ENCODE data around the gene MSI2.

Gene MSI2

DNA sequence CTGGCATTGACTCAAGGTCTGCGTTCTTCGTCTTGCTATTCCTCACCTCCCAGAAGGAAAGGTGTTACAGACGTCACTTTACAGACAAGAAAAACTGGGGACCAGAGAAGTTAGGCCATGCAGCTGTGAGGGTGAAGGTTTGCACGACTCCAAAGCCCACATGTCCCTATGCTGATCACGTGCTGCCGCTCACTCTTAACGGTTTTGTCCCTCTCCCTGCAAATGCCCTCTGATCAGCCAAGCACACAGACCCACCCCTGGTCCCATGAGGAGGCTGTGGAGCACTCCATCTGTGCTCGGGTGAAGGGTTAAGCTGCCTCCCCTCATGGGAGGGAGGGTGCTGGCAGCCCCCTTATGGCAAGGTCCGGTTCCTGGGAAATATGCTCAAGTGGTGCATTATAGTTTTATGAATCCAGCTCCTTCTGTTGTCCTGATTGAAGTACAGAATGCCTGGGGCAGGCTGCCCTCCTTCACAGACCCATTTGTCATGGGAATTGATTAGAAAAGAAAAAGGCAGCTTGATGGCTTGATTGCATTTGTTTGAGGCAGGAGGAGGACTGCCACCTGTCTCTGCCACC, 470.0 kb downstream of the MSI2 start:
- Histone ChIP-seq H3K27ac (ENCODE audit: low read depth, low read length, poor library complexity, severe bottlenecking) (no peak overlapping the region), H3K9me2 (ENCODE audit: low read depth, low read length) (no peaks in the 10 kb centered on the region), H3K27me3 (ENCODE audit: insufficient read depth, low read length) (no peaks in the 10 kb centered on the region), H3K4me1 (ENCODE audit: insufficient read depth, low read length, severe bottlenecking) (no peaks in the 10 kb centered on the region), H3F3A (ENCODE audit: insufficient read depth, low read length) (no peaks in the 10 kb centered on the region), H3K9me3 (ENCODE audit: low read length) (no peaks in the 10 kb centered on the region), H2AFZ (ENCODE audit: low read length) (no peak overlapping the region), H3K4me3 (ENCODE audit: low read depth, low read length, poor library complexity, severe bottlenecking) (no peak overlapping the region), H4K20me1 (ENCODE audit: insufficient read depth, low read length) (no peaks in the 10 kb centered on the region), H3K9ac (ENCODE audit: low read length) (no peak overlapping the region), H3K79me2 (ENCODE audit: insufficient read depth, low read length) (no peaks in the 10 kb centered on the region), H3K4me2 (ENCODE audit: low read length) (no peak overlapping the region), H3K36me3 (ENCODE audit: insufficient read depth, low read length) (no peaks in the 10 kb centered on the region)
- TF ChIP-seq EZH2 (IDR thresholded peaks at IDR 0.05; ENCODE audit: borderline replicate concordance, low read length): no peak
- TF ChIP-seq, protein P1, sequence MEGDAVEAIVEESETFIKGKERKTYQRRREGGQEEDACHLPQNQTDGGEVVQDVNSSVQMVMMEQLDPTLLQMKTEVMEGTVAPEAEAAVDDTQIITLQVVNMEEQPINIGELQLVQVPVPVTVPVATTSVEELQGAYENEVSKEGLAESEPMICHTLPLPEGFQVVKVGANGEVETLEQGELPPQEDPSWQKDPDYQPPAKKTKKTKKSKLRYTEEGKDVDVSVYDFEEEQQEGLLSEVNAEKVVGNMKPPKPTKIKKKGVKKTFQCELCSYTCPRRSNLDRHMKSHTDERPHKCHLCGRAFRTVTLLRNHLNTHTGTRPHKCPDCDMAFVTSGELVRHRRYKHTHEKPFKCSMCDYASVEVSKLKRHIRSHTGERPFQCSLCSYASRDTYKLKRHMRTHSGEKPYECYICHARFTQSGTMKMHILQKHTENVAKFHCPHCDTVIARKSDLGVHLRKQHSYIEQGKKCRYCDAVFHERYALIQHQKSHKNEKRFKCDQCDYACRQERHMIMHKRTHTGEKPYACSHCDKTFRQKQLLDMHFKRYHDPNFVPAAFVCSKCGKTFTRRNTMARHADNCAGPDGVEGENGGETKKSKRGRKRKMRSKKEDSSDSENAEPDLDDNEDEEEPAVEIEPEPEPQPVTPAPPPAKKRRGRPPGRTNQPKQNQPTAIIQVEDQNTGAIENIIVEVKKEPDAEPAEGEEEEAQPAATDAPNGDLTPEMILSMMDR (IDR thresholded peaks at IDR 0.05; ENCODE audit: low read length): no peak

DNA sequence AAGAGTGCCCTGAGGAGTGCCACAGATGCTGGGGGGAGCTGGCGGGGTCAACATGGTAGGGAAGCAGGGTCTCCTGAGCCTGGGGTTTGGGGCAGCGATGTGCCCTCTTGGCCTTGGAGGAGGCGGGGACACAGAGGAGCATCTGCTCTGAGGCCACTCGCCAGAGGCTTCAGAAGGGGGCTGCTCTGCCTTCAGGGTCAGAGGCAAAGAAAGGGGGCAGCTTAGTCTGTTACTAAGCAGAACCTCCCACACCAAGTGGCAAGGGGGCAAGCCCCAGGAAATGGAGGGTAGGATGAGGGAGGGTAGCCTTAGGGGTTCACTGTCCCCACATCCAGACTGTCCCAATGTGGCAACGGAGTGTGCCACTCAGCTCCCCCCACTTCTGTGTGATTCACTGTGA, 470.5 kb downstream of the MSI2 start:
- Histone ChIP-seq H3K9me2 (ENCODE audit: low read depth, low read length) (no peaks in the 10 kb centered on the region), H3F3A (ENCODE audit: insufficient read depth, low read length) (no peaks in the 10 kb centered on the region), H3K4me1 (ENCODE audit: insufficient read depth, low read length, severe bottlenecking) (no peaks in the 10 kb centered on the region), H3K9ac (ENCODE audit: low read length) (no peak overlapping the region), H3K27me3 (ENCODE audit: insufficient read depth, low read length) (no peaks in the 10 kb centered on the region), H3K79me2 (ENCODE audit: insufficient read depth, low read length) (no peaks in the 10 kb centered on the region), H3K4me3 (ENCODE audit: low read depth, low read length, poor library complexity, severe bottlenecking) (no peak overlapping the region), H3K36me3 (ENCODE audit: insufficient read depth, low read length) (no peaks in the 10 kb centered on the region), H4K20me1 (ENCODE audit: insufficient read depth, low read length) (no peaks in the 10 kb centered on the region), H2AFZ (ENCODE audit: low read length) (no peak overlapping the region), H3K9me3 (ENCODE audit: low read length) (no peaks in the 10 kb centered on the region), H3K27ac (ENCODE audit: low read depth, low read length, poor library complexity, severe bottlenecking) (no peak overlapping the region), H3K4me2 (ENCODE audit: low read length) (no peak overlapping the region)
- TF ChIP-seq EZH2 (IDR thresholded peaks at IDR 0.05; ENCODE audit: borderline replicate concordance, low read length): no peak
- TF ChIP-seq, protein P1 (IDR thresholded peaks at IDR 0.05; ENCODE audit: low read length): no peak

DNA sequence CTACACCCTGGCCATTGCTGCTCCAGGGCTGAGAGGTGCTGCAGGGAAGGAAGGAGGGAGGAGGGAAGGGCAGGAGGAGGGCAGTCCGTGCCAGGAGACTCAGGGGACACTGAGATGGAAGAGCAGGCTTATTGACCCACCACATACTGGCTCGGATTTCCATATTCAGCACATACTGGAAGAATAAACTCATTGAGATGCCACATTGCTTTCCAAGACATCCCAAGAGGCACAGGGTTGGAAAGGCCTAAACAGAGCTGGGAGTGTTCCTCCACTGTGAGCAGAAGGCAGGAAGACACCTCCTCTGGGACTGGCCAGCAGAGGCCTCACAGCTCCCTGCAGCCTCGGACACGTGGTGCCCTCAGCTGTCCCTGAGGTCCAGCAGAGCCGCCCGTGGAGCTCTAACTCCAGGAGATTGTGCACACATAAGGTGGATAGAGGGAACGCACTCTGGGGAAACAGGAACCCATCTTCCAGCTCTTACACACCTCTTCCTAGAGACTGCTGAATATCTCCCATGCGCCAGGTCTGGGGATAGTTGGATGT, 471.4 kb downstream of the MSI2 start:
- Histone ChIP-seq H3K27me3 (ENCODE audit: insufficient read depth, low read length) (no peaks in the 10 kb centered on the region; the same call in 1 of the 2 replicates), H3K9me2 (ENCODE audit: low read depth, low read length) (no peaks in the 10 kb centered on the region), H3K4me2 (ENCODE audit: low read length) (no peak overlapping the region), H2AFZ (ENCODE audit: low read length) (no peak overlapping the region), H3K79me2 (ENCODE audit: insufficient read depth, low read length) (no peaks in the 10 kb centered on the region), H4K20me1 (ENCODE audit: insufficient read depth, low read length) (no peaks in the 10 kb centered on the region), H3F3A (ENCODE audit: insufficient read depth, low read length) (no peaks in the 10 kb centered on the region), H3K4me1 (ENCODE audit: insufficient read depth, low read length, severe bottlenecking) (no peaks in the 10 kb centered on the region), H3K27ac (ENCODE audit: low read depth, low read length, poor library complexity, severe bottlenecking) (no peak overlapping the region), H3K36me3 (ENCODE audit: insufficient read depth, low read length) (no peaks in the 10 kb centered on the region), H3K4me3 (ENCODE audit: low read depth, low read length, poor library complexity, severe bottlenecking) (no peak overlapping the region), H3K9me3 (ENCODE audit: low read length) (no peaks in the 10 kb centered on the region), H3K9ac (ENCODE audit: low read length) (no peak overlapping the region)
- no peak for TF ChIP-seq EZH2 (IDR thresholded peaks at IDR 0.05; ENCODE audit: borderline replicate concordance, low read length)
- TF ChIP-seq, protein P1 (IDR thresholded peaks at IDR 0.05; ENCODE audit: low read length): no peak
